ENCODE measurements around the gene SMG1.
"Not testable (repeated sequence)": the region's sequence is repeated elsewhere in the genome, so short reads cannot be mapped to it uniquely, and the experiment has no call there.

The SMG1 gene

DNA sequence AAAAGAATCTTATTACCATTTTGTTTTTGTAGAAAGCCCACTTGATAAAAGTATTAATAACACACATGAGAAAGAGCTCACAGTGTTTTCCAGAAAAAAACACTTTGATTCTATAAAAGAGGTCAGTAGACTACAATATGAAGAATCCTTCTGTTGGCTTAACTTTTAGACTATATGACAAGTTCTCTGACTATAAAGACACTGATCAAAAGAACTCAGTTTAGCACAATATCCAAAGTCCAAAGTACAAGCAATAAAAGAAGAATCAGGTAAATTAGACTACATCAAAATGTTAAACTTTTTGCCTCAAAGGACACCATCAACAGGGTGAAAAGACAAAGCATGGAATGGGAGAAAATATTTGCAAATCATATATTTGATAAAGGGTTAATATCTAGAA is 11.2 kb upstream of the SMG1 start:
- no peak overlapping the region for H3K4me3 ChIP-seq (ENCODE audit: low read depth, low read length)
- TF ChIP-seq, protein P1, sequence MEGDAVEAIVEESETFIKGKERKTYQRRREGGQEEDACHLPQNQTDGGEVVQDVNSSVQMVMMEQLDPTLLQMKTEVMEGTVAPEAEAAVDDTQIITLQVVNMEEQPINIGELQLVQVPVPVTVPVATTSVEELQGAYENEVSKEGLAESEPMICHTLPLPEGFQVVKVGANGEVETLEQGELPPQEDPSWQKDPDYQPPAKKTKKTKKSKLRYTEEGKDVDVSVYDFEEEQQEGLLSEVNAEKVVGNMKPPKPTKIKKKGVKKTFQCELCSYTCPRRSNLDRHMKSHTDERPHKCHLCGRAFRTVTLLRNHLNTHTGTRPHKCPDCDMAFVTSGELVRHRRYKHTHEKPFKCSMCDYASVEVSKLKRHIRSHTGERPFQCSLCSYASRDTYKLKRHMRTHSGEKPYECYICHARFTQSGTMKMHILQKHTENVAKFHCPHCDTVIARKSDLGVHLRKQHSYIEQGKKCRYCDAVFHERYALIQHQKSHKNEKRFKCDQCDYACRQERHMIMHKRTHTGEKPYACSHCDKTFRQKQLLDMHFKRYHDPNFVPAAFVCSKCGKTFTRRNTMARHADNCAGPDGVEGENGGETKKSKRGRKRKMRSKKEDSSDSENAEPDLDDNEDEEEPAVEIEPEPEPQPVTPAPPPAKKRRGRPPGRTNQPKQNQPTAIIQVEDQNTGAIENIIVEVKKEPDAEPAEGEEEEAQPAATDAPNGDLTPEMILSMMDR (IDR thresholded peaks at IDR 0.05; ENCODE audit: low read depth, low read length, missing control alignments): no peak
- no peak overlapping the region for H3K27ac ChIP-seq
- in situ Hi-C loops (cut with HindIII; ENCODE audit: low pct_ligation_motif_present, low sequenced_read_pairs): no loop called here
- DNase-seq: no peak
- no peaks in the 10 kb centered on the region for H3K27me3 ChIP-seq (replicated peaks)
- H3K36me3 ChIP-seq (replicated peaks): no peaks in the 10 kb centered on the region

DNA sequence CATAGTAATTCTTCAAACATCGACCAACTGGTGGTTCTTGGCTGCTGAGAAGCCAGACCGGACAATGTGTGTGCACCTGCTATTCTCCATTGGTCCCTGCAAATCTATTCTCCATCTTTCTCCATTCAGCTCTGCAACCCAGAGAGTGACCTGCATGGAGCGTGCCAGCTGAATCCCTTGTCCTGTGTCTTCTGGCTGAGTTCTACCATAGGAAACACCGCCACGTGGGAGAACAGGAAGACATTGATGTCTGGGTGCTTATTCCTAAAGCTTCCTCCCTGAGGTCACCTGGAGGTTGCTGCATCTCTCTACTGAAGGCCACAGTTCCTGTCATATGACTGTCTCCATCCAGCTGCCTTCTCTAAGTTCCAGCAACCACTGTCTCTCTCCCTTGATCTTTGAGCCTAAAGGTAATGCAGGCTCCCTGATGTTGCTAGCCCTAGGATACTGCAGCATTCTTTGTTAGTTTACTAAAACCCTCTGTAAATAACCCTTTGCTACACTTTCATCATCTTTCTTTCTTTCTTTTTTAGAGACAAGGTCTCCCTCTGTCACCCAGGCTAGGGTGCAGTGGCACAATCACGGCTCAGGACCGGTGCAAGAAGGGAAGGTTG is 10.6 kb upstream of the SMG1 start:
- DNase-seq: no peak
- TF ChIP-seq, protein P1 (IDR thresholded peaks at IDR 0.05; ENCODE audit: low read depth, low read length, missing control alignments): no peak

DNA sequence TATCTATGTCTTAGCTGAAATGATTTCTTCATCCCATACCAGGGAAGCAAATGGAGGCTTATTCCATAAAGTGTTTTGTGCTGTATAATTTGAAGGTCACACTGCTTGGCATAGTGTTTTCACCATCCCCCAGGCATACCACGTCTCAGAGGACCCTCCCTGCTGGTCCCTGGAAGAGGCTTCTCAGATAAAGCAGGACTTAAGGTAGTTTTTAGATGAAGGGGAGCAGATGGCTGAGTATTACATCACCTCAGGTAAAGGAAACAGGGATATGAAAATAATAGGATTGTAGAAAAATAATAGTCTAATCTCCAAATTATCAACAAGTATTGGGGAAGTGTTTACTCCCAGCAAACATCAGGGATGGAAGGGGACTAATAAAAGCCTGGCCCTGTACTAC is 7.3 kb upstream of the SMG1 start:
- no peak overlapping the region for H3K27ac ChIP-seq
- TF ChIP-seq, protein P1 (IDR thresholded peaks at IDR 0.05; ENCODE audit: low read depth, low read length, missing control alignments): no peak
- H3K36me3 ChIP-seq (replicated peaks): no peaks in the 10 kb centered on the region
- H3K27me3 ChIP-seq (replicated peaks): no peaks in the 10 kb centered on the region
- DNase-seq: no peak
- H3K4me3 ChIP-seq (ENCODE audit: low read depth, low read length): no peak overlapping the region
- in situ Hi-C loops (cut with HindIII; ENCODE audit: low pct_ligation_motif_present, low sequenced_read_pairs): no loop called here

More for the DNA sequence above, 10.6 kb upstream of the SMG1 start:
- H3K4me3 ChIP-seq (ENCODE audit: low read depth, low read length): no peak overlapping the region
- no peak overlapping the region for H3K27ac ChIP-seq
- no peaks in the 10 kb centered on the region for H3K27me3 ChIP-seq (replicated peaks)
- in situ Hi-C loops (cut with HindIII; ENCODE audit: low pct_ligation_motif_present, low sequenced_read_pairs): no loop called here
- H3K36me3 ChIP-seq (replicated peaks): no peaks in the 10 kb centered on the region

DNA sequence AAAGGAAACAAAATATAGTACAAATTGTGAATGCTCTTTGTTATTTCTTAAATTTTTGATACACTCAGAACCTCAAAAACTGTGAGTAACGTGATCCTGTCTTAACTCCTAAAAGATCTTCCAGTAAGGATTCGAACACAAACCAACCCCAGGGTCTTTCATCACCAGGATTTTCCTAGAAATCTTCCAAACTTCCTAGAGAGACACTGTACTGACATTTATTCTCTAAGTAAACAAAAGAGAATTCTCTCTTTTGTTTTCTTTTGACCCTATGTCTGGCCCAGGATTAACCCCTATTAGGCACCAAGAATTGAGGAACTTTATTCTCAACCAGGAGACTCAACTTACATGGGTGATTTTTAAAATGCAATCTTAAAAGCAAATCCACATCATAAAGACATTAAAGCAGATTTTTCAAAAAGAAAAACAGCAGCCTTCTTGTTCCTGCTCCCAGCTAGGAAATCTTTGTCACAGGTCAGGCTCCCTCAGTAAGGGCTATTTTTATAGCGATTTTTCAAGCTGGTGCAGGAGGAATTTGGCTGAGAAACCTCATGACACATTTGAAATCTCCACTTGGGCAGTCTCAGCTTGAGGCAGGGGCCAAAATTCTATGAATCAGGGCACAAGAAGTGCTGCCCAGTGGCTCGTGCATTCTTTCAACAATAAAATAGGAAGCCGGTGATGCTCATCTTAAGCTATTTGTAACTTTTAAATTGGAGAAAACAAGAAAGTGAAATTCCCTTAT is 6.2 kb upstream of the SMG1 start:
- Histone ChIP-seq H3K4me3 (ENCODE audit: low read depth, low read length) (no peak overlapping the region), H3K27ac (no peak overlapping the region), H3K36me3 (replicated peaks) (no peaks in the 10 kb centered on the region), H3K27me3 (replicated peaks) (no peaks in the 10 kb centered on the region)
- in situ Hi-C loops (cut with HindIII; ENCODE audit: low pct_ligation_motif_present, low sequenced_read_pairs): no loop called here
- peak; percentile 16 for DNase-seq
- TF ChIP-seq, protein P1 (IDR thresholded peaks at IDR 0.05; ENCODE audit: low read depth, low read length, missing control alignments): no peak

DNA sequence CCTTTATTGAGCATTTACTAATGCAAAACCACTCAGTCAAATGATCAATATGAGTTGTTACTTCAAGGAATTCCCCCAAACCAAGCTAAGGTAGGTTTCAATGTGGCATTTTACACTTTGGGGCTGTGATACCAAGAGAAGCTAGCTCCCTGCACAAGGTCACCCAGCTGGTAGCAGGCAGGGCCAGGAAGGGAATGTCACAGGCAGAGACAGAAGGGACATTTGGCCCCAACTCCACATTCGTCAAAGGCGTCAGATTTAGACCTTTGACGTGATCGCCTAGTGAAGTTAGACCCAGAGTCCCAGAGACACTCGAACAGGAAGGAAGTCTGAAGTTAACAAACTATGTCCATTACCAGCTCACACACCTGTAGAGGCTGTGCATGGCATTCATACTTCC is 5.5 kb upstream of the SMG1 start:
- TF ChIP-seq, protein P1 (IDR thresholded peaks at IDR 0.05; ENCODE audit: low read depth, low read length, missing control alignments): no peak
- Histone ChIP-seq H3K27me3 (replicated peaks) (no peaks in the 10 kb centered on the region), H3K4me3 (ENCODE audit: low read depth, low read length) (no peak overlapping the region), H3K36me3 (replicated peaks) (no peaks in the 10 kb centered on the region), H3K27ac (no peak overlapping the region)
- in situ Hi-C loops (cut with HindIII; ENCODE audit: low pct_ligation_motif_present, low sequenced_read_pairs): no loop called here
- no peak for DNase-seq

DNA sequence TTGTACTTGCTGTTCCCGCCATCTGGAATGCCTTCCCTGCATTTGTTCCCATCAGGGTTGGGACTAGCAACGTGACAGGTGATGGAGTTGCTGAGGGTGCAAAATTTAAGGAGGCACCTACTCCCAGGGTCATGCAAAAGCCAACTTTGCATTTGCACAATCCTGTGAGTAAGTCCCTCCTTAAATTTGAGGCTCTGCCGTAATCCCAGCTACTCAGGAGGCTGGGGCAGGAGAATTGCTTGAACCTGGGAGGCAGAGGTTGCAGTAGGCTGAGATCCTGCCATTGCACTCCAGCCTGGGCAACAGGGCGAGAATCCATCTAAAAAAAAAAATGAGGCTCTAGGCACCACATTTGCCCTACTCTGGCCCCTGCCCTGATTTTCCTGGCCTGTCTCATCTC is 3.9 kb upstream of the SMG1 start:
- DNase-seq; H3K36me3 ChIP-seq (replicated peaks); H3K4me3 ChIP-seq (ENCODE audit: low read depth, low read length); H3K27ac ChIP-seq; in situ Hi-C loops (cut with HindIII; ENCODE audit: low pct_ligation_motif_present, low sequenced_read_pairs); H3K27me3 ChIP-seq (replicated peaks): not testable (repeated sequence)

DNA sequence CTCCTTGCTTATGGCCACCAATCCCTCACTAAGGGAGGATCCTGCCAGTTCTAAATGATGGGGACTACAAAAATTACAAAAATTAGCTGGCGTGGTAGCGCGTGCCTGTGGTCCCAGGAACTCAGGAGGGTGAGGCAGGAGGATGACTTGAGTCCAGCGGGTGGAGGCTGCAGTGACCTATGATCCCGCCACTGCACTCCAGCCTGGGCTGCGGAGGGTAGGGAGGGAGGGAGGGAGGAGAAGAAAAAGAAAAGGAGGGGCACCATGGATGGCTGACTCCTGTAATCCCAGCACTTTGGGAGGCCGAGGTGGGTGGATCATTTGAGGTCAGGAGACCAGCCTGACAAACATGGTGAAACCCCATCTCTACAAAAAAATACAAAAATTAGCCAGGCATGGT is 1.9 kb upstream of the SMG1 start:
- DNase-seq; H3K36me3 ChIP-seq (replicated peaks); H3K4me3 ChIP-seq (ENCODE audit: low read depth, low read length); H3K27me3 ChIP-seq (replicated peaks); H3K27ac ChIP-seq; in situ Hi-C loops (cut with HindIII; ENCODE audit: low pct_ligation_motif_present, low sequenced_read_pairs): not testable (repeated sequence)

DNA sequence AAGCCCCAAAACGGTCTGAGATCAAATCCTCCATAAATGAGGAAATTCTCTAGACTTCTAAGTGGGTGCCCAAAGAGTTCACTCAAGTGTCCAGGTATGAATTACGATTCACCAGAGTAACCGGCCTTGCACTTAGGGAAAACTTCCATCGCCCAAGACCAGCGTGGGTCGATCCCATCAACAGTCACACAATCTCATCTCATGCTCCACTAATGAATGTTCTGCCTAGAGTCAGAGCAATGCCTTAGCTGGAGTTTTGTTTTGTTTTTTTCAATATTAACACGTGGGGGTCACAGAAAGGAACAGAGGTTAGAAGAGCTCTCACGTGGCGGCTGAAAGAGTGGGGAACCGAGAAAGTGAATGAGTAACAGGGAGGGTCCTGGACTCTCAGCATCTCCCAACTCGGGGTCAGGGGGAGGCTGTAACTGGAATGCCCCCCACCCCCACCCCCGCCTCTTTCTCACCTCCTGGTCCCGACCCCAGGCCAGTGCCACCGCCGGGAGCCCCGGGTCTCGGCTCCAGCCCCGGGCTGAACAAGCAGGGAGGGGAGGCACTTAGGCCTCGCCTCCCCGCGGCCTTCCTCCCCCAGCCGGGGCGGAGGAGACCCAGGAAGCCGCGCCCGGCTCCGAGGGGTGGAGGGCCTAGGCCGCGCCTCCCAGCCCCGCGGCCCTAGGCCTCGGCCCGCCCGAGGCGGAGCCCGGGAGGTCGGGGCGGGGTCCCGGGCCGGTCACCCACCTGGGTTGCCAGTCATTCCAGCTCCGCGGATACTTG is 808 bp downstream of the SMG1 start:
- peak overlapping the region; percentile 60 for H3K27ac ChIP-seq
- in situ Hi-C loops (cut with HindIII; ENCODE audit: low pct_ligation_motif_present, low sequenced_read_pairs); H3K36me3 ChIP-seq (replicated peaks); H3K27me3 ChIP-seq (replicated peaks): not testable (repeated sequence)
- H3K4me3 ChIP-seq (ENCODE audit: low read depth, low read length): peak overlapping the region; percentile 67
- DNase-seq: peak; percentile 9

DNA sequence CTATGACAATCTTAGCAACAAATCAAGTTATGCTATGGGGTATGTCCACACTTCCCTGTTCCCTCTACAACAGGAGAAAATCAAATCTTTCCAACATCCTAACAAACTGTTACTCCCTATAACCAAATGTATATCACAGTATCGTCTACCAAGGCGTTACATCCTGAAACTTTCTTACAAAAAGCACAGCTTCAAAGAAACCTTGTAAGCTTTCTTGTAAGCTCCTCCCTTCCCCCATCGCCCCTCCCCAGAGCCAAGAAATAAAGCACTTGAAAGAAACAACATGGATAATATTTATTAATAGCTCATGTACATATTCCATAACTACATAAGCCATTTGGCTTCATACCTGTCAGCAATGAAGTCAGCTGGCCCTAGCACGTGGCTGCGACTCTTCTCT is 2.3 kb downstream of the SMG1 start:
- H3K27me3 ChIP-seq (replicated peaks); H3K36me3 ChIP-seq (replicated peaks); H3K27ac ChIP-seq; DNase-seq; in situ Hi-C loops (cut with HindIII; ENCODE audit: low pct_ligation_motif_present, low sequenced_read_pairs); H3K4me3 ChIP-seq (ENCODE audit: low read depth, low read length): not testable (repeated sequence)

Measured in brain microvascular endothelial cell (primary cell).